GM19328 (cell line): ENCODE measurements around the gene ITGB7.
A peak's percentile ranks its signal among the peaks of the same experiment; 100 is the strongest.
"Not testable (repeated sequence)": the region's sequence is repeated elsewhere in the genome, so short reads cannot be mapped to it uniquely, and the experiment has no call there.

Experiments used
- ATAC-seq: cut with Tn5 transposase; IDR thresholded peaks from one replicate; pipeline ENCODE4 v1.9.1; 2021; ENCODE audit warnings: mild to moderate bottlenecking, moderate library complexity; ENCODE audit not compliant: unreplicated experiment

The ITGB7 gene

DNA sequence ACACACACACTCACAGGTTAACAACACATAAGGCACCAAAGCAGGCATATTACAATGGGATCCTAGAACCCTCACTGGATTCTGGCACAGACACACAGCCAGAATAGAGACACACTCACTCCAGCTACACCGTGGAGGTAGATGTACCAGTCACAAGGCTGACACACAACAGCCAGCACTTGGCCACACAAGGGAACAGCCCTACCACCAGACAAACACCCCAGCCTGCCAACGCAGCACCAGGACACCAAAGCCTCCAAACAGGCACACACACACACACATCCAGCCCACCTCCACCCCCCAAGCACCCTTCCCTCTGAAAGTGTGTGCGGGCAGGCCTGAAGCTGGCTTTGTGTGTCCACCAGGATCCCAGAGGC lies 10.9 kb upstream of the ITGB7 start:
- ATAC-seq: no peak

GRCh38 chr12:53217051-53217930 lies 10.2 kb upstream of the ITGB7 start:
- no peak for ATAC-seq

DNA sequence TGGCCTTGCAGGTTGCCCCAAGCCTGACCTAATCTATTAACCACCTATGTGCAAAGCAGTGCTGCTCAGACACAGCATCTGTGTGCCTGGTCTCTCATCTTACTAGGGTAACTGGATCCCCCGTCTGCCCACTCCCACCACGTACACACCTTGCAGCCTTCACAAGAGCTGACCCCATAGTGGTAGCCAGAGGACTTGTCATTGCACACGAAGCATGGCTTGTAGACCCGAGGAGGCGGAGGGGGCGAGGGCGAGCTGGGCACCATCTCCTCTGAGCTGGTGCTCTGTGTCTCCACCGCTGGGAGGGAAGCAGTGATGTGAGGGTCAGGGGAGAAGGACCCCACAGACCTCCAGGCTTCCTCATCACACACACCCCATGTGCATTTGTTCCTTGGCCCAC lies 8.4 kb upstream of the ITGB7 start:
- ATAC-seq: no peak

- no peak for ATAC-seq
Observed at GRCh38 chr12:53214687-53215455, 7.8 kb upstream of the ITGB7 start.

DNA sequence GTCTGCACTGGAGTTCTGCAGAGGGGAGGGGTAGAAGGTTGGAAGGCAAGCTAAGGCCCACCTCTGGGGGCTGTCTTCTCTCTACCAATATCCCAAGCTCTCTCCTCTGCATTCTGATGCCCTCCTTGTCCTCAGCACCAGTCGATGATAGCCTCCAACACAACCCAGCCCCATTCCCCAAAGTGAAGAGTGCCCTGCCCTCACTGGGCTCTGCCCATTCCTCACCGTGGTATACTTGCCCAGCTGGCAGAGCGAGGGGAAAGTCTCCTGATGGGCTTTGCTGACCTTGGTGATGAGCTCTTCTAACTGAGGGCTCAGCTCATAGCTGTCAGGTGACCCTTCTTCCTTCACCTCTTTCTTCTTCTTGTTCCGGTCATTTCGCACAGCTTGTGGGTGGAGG lies 7.2 kb upstream of the ITGB7 start:
- ATAC-seq: no peak

- no peak for ATAC-seq
Observed at GRCh38 chr12:53213348-53213747, 6.3 kb upstream of the ITGB7 start.

DNA sequence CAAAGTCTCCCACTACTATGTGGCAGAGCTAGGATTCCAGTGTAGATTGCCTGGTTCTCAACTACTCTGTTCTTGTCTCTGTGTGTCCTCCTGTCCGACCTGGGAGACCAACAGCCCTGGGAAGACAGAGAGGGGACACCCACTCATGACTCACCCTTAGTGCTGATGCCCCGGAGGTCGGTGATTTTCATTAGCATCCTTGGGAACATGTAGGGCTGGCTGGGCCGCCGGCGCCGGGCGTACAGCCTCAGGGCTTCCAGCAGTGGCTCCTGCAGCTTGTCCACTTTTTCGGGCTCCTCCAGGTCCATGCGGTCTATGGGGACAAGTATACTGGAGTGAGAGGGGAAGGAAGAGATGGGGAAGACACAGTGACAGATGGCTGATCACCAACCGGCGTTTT lies 5.9 kb upstream of the ITGB7 start:
- no peak for ATAC-seq

- ATAC-seq: no peak
Observed at GRCh38 chr12:53211476-53212381, 4.7 kb upstream of the ITGB7 start.

DNA sequence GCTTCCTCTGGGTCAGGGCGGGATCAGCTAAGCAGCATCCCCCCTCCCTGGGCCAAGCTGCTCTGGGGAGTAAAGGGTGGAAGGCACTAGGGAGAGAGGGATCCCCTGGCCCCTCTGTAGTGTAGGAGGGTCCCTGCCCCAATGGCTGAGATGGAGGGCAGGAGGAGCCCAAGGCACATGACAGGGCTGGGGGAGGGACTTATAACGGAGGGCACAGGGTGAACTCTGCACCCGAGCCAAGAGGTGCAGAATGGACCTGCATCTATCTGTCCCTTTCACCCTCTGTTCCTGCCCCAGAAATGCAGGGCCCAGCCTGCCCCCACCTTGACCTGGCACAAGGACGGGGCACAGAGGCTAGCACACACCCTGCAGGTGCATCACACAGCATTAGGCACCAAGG lies 3.8 kb upstream of the ITGB7 start:
- ATAC-seq: no peak

- ATAC-seq: no peak
Observed at GRCh38 chr12:53208877-53209463, 1.9 kb upstream of the ITGB7 start.

DNA sequence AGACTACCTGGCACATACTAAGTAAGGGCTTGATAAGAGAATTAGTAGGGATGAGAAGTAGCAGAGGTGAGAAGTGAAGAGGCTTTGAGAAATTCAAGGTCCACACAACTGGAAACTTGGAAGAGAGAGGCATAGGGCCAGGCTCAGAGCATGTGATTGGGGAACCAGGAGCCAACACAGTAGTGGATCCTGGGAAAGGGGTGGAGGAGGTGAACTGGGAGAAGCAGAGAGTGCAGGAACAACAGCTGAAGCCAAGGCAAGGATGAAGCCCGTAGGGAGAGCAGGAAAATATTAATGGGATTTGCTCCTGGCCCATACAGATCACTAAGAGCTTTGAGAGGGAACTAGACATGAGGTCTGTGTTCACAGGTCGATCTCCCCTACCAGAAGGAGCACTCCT lies 1.4 kb upstream of the ITGB7 start:
- no peak for ATAC-seq

DNA sequence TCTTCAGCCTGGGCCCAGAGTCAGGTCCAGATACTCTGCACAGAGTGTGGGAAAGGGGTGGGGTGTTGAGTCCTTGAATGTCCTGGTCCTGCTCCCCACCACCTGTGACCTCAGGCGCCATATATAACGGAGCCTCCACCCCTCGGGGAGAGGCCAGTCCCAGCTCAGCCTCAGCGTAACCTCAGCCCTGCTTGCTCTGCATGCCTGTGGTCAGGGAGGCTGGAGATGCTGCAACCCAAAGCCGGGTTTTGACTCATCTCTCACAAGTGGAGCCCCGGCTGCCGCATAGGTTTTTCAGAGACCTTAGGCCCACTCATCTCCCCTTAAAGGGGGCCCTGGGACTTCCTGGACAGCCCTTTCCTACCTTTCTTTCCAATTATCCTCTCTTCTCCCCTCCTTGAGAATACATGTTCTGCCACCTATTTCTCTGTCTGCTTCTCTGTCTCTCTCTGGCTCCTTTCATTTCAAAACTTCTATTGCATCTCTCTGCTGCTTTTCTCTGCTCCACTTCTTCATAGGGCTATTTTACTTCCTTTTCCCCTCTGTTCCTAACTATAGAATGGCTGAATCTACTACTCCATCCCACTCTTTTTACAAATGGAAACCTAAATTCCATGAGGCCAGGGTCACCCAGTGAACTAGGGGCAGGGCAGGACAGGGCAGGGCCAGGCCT lies 1.2 kb downstream of the ITGB7 start:
- ATAC-seq: peak; percentile 51

DNA sequence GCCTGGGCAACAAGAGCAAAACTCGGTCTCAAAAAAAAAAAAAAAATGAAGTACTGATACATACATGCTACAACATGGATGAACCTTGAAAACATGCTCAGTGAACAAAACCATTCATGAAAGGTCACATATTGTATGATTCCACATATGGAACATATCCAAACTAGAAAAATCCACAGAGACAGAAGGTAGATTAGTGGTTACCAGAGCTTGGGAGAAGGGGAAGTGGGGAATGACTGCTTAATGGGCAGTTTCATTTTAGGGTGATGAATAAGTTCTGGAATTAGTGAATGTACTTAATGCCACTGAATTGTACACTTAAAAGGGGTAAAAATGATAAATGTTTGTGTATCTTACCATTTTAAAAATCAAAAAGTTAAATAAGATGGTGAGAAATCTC lies 2.7 kb downstream of the ITGB7 start:
- ATAC-seq: no peak

- ATAC-seq: not testable (repeated sequence)
Observed at GRCh38 chr12:53202316-53202715, 4.7 kb downstream of the ITGB7 start.

GRCh38 chr12:53201639-53202038 lies 5.4 kb downstream of the ITGB7 start:
- ATAC-seq: no peak

- ATAC-seq: no peak
Observed at GRCh38 chr12:53201177-53201541, 5.9 kb downstream of the ITGB7 start.

- ATAC-seq: peak; percentile 58
Observed at GRCh38 chr12:53200458-53201176, 6.4 kb downstream of the ITGB7 start.

- no peak for ATAC-seq
Observed at GRCh38 chr12:53200107-53200457, 7.0 kb downstream of the ITGB7 start.

GRCh38 chr12:53199700-53200099 lies 7.4 kb downstream of the ITGB7 start:
- ATAC-seq: no peak
